AG10803 (cell line): Measurements from ENCODE around the gene THYN1.

ENCODE experiments used
- DNase-seq: peaks from one replicate; pipeline ENCODE4 v3.0.0; 2010; ENCODE audit warnings: low read depth
- H3K4me3 ChIP-seq: 2 replicates; pipeline ENCODE4 v1.5.1; 2011; ENCODE audit warnings: mild to moderate bottlenecking, low read length, control low read depth
- TF ChIP-seq, protein P1 (sequence below): conservative IDR thresholded peaks from 2 replicates; pipeline ENCODE4 v1.5.1; 2011; ENCODE audit warnings: mild to moderate bottlenecking, low read length, control low read depth, inconsistent platforms

Gene THYN1

GRCh38 chr11:134199531-134199930, 53.6 kb downstream of the THYN1 start:
- TF ChIP-seq, protein P1, sequence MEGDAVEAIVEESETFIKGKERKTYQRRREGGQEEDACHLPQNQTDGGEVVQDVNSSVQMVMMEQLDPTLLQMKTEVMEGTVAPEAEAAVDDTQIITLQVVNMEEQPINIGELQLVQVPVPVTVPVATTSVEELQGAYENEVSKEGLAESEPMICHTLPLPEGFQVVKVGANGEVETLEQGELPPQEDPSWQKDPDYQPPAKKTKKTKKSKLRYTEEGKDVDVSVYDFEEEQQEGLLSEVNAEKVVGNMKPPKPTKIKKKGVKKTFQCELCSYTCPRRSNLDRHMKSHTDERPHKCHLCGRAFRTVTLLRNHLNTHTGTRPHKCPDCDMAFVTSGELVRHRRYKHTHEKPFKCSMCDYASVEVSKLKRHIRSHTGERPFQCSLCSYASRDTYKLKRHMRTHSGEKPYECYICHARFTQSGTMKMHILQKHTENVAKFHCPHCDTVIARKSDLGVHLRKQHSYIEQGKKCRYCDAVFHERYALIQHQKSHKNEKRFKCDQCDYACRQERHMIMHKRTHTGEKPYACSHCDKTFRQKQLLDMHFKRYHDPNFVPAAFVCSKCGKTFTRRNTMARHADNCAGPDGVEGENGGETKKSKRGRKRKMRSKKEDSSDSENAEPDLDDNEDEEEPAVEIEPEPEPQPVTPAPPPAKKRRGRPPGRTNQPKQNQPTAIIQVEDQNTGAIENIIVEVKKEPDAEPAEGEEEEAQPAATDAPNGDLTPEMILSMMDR, result no peak
- H3K4me3 ChIP-seq, result no peak overlapping the region
- no peak for DNase-seq
